BJ (cell line): ENCODE results near the gene TRAK2. TPM values are rescaled to one million over a fixed set of nuclear protein-coding genes. Genes with fewer than 3 reads are reported as not detected.

Experiments used
- CTCF ChIA-PET: fragments of 350-600 bp; formaldehyde crosslinking; extraction: SDS; loops from one replicate; lab custom pipeline; 2021; ENCODE audit warnings: antibody characterized with exemption, inconsistent platforms; lab: Yijun Ruan, JAX
- POLR2A ChIA-PET: fragments of 300-600 bp; sonication (Branson Sonifier 250); formaldehyde crosslinking; extraction: SDS; loops from one replicate; lab custom pipeline; 2021; ENCODE audit warnings: antibody characterized with exemption; lab: Charles Lee
- DNase-seq: peaks from one replicate; pipeline ENCODE4 v3.0.0-alpha.2; 2011; ENCODE audit warnings: low read depth
- H3K27me3 ChIP-seq: 2 replicates; pipeline ENCODE4 v1.6.0; 2011; ENCODE audit warnings: low read length; ENCODE audit not compliant: control insufficient read depth, insufficient read depth
- H3K36me3 ChIP-seq: 2 replicates; pipeline ENCODE4 v1.5.1; 2011; ENCODE audit warnings: low read length; ENCODE audit not compliant: control insufficient read depth, insufficient read depth
- H3K4me3 ChIP-seq: 2 replicates; pipeline ENCODE4 v1.5.1; 2011; ENCODE audit warnings: low read depth, mild to moderate bottlenecking, control low read depth, low read length
- polyA plus RNA-seq: library from polyadenylated mRNA; depleted of rRNA; stranded (reverse); fragments of >200 nt; gene quantifications from 2 replicates; pipeline ENCODE4 v1.2.3, GENCODE V29; 2011
- TF ChIP-seq, protein P1 (sequence below): IDR thresholded peaks from 2 replicates; pipeline ENCODE4 v1.5.1; 2011; ENCODE audit warnings: low read depth, mild to moderate bottlenecking, control low read depth, inconsistent platforms, low read length, moderate library complexity; ENCODE audit not compliant: insufficient read depth

Gene TRAK2
- polyA plus RNA-seq, 1 experiment, result 25.3 TPM

DNA sequence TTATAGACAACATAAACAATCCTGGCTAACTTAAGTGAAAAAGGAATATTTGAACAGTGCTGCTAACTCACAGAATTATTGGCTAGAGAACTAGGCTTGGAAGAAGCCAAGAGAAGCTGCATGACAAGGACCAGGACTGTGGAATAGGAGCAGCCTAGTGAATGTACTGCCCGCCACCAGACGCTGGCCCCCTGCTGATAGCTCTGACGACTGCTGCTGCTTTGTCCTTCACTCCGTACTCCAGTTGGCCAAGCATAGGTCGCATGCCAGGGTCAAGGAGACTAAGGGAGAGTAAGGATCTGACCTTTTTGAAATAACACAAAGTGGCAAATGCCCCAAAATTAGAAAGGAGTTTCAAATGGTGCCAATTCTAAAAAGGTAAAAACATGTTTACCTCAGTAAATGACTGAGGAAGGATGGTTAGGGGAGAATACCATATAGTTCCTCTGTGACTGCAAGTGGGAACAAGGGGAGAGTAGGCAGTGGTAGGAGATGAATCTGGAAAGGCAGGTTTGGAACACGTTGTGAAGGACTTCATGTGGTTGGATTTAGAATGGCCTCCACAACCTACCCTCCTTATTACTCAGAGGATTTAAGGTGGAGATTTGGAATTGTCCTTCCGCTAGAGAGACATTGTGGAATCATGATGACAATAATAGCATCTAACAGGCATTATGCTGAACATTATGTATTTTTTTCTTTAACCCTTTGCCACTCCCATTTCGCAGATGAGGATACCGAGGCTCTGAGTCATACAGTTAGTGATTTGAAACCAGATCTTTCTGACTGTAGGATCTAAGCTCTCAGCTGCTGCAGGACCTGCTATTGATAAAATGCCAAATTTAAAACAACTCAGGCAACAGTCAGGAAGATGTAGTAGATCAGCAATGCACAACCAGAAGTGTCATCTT lies 19.8 kb upstream of the TRAK2 start:
- TF ChIP-seq, protein P1, sequence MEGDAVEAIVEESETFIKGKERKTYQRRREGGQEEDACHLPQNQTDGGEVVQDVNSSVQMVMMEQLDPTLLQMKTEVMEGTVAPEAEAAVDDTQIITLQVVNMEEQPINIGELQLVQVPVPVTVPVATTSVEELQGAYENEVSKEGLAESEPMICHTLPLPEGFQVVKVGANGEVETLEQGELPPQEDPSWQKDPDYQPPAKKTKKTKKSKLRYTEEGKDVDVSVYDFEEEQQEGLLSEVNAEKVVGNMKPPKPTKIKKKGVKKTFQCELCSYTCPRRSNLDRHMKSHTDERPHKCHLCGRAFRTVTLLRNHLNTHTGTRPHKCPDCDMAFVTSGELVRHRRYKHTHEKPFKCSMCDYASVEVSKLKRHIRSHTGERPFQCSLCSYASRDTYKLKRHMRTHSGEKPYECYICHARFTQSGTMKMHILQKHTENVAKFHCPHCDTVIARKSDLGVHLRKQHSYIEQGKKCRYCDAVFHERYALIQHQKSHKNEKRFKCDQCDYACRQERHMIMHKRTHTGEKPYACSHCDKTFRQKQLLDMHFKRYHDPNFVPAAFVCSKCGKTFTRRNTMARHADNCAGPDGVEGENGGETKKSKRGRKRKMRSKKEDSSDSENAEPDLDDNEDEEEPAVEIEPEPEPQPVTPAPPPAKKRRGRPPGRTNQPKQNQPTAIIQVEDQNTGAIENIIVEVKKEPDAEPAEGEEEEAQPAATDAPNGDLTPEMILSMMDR, result no peak
- ChIA-PET CTCF (no interaction called here), POLR2A (no interaction called here)
- H3K27me3 ChIP-seq, result no peaks in the 10 kb centered on the region
- 0 out of 2 replicates have a peak, but pooled peaks cover 1% of the 10 kb centered on the region for H3K36me3 ChIP-seq
- DNase-seq, result no peak
- no peak overlapping the region for H3K4me3 ChIP-seq

- POLR2A ChIA-PET, result no interaction called here
- peaks cover 5% of the 10 kb centered on the region for H3K36me3 ChIP-seq
- DNase-seq, result no peak
- CTCF ChIA-PET, result no interaction called here
- TF ChIP-seq, protein P1, result no peak
- no peaks in the 10 kb centered on the region for H3K27me3 ChIP-seq
- no peak overlapping the region for H3K4me3 ChIP-seq
Observed at GRCh38 chr2:201467666-201468065, 16.4 kb upstream of the TRAK2 start.

GRCh38 chr2:201466050-201466675 lies 14.9 kb upstream of the TRAK2 start:
- no peak overlapping the region for H3K4me3 ChIP-seq
- H3K27me3 ChIP-seq, result no peaks in the 10 kb centered on the region
- DNase-seq, result peak; percentile 59
- peaks cover 5% of the 10 kb centered on the region for H3K36me3 ChIP-seq
- CTCF ChIA-PET, result interaction anchor here (0.6 to 1.2 kb wide), 3 partner anchors 11 to 316 kb away, joined by 3 to 5 read pairs (median 3); a partner anchor contains a TSS
- POLR2A ChIA-PET, result no interaction called here
- TF ChIP-seq, protein P1, result no peak

- no peak overlapping the region for H3K4me3 ChIP-seq
- DNase-seq, result no peak
- H3K36me3 ChIP-seq, result peaks cover 4% of the 10 kb centered on the region
- H3K27me3 ChIP-seq, result no peaks in the 10 kb centered on the region
- TF ChIP-seq, protein P1, result no peak
- ChIA-PET POLR2A (no interaction called here), CTCF (interaction anchor here (1.1 kb wide), 1 partner anchor 154 kb away, joined by 3 read pairs; a partner anchor contains a TSS)
Observed at GRCh38 chr2:201465524-201465971, 14.3 kb upstream of the TRAK2 start.

DNA sequence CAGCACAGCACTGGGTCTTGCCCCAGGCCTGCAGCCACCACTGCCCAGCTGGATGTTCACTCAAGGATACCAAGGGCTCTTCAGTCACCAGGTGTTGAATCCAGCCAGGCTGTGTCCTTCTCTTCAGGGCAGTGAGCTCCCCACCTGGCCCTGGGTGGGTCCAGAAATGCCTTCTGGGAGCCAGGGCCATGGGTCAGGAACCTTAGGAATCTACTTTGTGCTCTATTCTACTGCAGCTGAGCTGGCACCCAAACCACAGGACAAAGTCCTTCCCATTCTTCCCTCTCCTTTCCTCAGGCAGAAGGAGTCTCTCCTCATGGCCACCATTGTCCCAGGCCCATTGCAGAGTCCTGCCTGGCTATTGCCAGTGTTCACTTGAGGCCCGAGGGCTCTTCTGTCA lies 13.3 kb upstream of the TRAK2 start:
- Histone ChIP-seq H3K4me3 (no peak overlapping the region), H3K36me3 (peaks cover 5% of the 10 kb centered on the region), H3K27me3 (no peaks in the 10 kb centered on the region)
- ChIA-PET CTCF (no interaction called here), POLR2A (no interaction called here)
- DNase-seq, result no peak
- TF ChIP-seq, protein P1, result no peak
